NCI-H446 (cell line): Measurements from ENCODE around the gene TPRA1.

Experiments used
- DNase-seq, 2 experiments: peaks; one replicate each; lab custom pipeline; 2025; lab: John Stamatoyannopoulos, UW

The TPRA1 gene

DNA sequence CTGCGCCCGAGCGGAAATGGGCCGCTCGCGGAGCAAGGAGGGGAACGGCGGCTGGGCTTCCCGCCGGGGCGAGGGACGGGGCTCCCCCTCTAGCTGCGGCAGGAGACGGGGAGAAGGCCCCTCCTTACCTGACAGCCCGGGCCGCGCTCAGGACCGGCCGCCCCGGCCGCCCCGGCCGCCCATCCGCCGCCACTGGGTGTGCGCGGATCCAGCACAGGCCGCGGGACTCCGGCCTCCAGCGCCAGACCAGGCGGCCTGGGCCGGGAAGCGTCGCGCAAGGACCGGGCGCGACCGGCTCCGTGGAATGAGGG is 296 bp downstream of the TPRA1 start:
- DNase-seq, result no peak

DNA sequence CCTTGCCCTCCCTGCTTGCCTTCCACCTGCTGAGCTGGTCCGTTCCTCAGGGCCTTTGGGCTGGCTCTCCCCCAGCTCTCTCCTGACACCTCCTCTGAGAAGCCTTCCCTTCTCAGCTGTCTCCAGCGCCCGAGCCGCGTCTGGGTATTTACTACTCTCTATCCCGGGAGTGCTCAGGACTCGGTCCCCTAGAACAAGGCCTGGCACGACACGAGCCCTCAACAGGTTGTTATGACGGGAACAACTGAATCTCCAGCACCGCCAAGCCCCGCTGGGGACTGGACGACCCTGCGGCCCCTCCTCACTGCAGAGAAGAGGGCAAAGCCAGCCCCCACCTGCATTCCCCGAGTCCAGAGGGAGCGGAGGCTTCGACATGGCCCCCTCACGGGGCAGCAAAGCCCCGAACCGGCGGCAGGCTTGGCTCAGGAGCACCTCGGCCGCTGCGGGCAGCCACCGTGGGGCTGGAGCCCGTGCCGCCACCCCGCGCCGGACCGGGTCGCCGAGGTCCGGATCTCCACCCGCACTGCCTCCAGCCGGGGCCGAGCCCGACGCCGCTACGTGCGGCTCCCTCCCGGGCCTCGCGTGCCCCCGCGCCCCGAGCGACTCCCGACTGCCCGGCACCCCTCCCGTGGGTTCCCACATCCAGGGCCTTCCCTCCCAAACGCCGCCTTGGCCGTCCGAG is 792 bp downstream of the TPRA1 start:
- no peak for DNase-seq

DNA sequence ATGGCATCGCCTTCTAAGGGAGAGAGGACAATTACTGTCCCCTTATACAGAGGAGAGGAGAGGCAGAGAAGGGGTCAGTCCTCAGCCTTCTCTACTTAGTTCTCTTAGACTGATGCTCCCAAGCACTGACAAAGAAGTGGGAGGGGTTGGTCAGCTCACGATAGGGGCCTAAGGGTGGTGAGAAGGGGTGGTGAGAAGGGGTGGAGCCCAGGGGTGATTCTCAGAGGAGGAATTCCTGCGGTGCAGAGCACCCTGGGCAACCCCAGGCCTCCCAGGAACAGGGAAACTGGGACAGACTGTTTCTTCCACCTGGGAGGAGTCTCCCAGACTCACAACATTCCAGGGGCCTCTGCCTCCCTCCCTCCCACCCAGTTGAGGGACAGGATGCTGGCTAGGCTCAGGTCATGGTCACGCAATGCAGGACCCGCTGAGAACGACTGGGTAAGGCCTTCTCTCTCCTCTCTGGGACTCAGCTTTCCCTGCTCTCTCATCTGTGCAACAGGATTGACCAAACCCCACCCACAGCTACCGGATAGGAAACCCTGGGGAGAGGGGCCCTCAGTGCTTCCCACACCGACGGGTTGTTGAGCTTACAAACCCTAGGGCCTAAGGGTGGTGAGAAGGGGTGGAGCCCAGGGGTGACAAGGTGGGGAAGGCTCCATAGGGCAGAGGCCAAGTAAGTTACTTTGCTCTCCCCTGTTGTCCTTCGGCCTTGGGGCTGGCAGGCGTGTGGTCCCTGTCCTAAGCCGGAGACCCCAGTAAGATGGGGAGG is 1.5 kb downstream of the TPRA1 start:
- no peak for DNase-seq

DNA sequence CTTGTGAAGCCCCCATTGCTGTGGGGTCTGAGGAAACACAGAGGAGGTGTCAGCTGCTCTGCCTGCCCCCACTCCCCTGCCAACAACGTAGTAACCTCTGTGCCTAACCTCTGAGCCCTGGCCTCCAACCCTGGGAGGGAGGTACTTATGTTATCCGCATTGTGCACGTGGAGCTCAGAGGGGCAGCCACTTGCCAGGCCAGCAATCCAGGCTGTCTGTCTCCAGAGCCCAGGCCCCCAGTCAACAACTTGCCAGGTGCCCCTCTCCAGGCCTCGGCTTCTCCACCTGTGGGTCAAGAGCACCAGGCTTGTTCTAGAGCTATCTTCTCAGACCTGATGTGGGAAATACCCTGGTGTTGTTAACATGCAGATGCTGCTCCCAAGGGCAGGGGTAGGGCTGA is 2.7 kb downstream of the TPRA1 start:
- no peak for DNase-seq

DNA sequence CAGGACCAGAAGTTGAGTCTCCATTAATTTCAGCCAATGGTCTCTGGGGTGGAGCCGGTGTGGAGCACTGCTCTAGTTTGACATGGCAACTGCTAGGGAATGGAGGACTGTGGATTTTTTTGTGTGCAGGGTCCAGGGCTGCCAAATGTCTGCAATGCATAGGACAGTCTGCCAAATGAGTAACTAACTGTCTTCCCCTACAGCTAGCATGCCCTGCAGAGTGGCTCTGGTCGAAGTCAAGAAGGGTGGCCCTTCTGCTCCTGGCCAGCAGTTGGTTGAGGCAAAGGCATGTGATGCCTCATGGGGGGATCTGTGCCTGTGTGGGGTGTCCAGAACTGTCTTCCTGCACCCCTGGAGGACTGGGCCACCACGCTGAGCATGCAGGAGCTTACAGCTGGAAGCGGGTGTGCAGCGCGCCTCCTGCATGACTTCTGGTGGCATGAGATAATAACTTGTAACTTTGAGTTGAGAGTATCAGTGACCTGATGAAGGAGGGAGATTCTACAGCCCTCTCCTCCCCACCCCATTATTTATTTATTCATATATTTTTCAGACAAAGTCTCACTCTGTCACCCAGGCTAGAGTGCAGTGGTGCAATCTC is 4.6 kb downstream of the TPRA1 start:
- DNase-seq, result no peak

DNA sequence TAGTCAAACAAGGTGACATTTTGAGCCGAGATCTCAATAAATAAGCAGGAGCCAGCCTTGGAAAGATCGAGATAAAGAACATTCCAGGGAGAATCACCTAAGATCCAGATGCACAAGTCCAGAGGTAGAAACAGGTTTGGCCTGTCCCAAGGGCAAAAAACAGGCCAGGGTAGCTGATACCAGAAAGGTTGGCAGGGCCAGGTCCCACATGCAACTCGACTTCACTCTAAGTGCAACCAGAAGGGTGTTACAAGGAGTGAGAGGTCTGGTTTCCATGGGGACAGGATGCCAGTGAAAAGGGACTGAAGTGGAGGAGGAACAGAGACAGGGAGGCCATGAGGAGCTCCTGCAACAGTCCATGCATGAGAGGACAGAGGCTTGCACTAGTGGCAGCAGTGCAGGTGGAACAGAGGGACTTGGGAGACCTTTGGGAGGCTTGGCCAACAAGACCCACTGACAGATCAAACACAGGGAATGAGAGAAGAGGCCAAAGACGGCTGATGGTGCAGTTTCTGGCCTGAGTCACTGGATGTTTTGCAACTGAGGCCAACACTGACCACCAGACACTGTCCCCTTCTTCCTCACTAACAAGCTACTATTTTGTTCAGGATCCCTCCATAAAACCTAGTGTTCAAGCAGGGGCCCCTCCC is 5.2 kb downstream of the TPRA1 start:
- no peak for DNase-seq

DNA sequence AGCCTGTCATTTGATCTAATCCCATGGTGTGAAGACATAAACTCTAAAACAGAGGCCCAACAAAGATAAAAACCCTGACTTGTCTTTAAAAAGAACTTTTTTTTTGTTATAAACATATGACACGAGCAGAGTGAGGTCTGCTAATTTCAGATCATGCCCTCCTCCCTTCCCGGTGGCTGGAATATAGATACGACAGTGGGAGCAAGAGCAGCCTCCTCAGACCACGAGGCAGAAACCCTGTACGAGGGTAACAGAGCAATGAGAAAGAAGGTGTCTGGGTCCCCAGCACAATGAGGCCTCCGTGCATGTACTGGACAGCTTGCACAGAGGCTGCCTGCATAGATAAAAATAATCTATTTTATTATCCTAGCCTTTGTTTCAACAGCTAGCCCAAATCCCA is 5.8 kb downstream of the TPRA1 start:
- no peak for DNase-seq

DNA sequence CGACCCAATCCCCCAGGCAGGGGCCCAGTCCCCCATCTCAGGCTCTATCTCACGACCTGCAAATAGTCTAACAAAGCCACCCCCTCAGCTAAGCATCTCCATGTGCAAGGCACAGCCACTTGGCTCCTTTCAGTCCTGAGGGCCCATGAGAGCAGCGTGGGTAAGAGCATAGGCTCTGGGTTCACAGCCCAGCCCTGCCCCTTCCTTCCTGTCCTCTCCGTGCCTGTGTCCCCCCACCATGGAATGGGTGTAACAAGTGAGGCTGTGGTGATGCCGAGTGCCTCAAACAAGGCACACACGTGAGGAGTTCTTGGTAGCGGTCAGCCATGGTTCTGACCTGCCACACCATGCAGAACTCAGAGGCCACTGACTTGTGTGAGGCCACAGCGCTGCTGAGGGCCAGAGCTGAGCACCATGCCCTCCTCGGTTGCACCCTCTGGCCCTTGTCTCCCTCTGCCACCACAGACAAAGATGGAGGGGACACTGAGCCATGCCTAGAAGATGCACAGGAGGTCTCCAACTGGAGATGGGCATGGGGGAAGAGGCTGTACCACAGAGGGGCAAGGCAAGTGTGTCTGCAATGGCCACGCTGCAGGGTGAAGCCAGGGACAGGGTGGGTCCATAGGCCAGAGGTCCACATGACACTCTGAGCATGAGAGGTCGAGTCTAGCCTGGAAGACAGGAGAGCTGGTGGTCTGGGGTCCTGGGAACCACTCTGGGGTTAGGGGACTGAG is 10.0 kb downstream of the TPRA1 start:
- no peak for DNase-seq

DNA sequence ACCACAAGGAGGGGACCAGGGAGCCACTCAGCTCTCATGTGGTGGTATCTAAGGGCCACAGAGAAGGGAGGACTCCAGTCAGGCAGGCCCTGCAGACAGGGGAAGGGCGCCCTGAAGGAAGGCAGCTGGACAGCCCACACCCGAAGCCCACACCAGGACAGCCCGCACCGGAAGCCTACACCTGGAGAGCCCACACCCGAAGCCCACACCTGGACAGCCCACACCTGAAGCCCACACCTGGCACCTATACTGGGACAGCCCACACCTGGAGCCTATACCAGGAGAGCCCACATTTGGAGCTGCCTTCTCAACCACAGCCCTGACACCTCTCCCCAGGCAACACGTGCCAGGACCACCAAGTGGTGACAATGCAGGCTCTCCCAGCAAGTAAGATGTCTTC is 11.7 kb downstream of the TPRA1 start:
- no peak for DNase-seq

DNA sequence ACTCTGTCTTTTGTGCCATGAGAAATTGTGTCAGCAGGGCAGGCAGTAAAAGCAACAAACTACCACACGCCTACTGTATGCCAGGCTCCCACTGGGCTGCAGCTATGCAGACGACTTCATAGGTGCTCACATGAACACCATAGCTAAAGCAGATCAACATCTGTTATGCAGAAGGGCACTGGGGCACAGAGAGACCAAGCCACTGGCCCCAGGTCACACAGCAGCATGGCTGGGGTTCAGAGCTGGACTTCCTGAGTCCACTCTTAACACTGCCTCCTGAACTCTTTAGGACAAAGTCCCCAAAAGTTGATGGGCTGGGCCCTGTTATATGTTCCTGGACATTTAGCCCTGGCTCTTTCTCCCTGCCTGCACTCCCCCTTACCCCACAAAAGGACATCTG is 12.4 kb downstream of the TPRA1 start:
- DNase-seq, result no peak

DNA sequence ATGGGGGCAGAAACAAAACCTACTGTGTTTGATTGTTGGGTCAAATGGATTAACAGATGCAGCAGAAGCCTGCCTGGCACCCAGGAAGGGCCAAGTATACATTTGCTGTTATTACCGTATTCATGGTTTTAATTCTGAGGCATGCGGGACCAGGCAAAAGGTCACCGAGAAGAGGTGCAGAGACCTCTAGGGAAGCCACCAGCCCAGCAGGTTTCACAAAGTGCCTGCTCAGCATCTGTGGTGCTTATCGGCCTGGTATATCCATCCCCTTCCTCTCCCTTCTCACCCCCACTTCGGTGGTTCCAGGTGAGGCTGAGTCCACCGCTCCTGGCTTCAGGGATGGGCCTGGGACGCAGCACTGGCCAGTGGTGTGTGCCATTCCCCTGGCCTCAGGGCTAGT is 13.1 kb downstream of the TPRA1 start:
- DNase-seq, result no peak

DNA sequence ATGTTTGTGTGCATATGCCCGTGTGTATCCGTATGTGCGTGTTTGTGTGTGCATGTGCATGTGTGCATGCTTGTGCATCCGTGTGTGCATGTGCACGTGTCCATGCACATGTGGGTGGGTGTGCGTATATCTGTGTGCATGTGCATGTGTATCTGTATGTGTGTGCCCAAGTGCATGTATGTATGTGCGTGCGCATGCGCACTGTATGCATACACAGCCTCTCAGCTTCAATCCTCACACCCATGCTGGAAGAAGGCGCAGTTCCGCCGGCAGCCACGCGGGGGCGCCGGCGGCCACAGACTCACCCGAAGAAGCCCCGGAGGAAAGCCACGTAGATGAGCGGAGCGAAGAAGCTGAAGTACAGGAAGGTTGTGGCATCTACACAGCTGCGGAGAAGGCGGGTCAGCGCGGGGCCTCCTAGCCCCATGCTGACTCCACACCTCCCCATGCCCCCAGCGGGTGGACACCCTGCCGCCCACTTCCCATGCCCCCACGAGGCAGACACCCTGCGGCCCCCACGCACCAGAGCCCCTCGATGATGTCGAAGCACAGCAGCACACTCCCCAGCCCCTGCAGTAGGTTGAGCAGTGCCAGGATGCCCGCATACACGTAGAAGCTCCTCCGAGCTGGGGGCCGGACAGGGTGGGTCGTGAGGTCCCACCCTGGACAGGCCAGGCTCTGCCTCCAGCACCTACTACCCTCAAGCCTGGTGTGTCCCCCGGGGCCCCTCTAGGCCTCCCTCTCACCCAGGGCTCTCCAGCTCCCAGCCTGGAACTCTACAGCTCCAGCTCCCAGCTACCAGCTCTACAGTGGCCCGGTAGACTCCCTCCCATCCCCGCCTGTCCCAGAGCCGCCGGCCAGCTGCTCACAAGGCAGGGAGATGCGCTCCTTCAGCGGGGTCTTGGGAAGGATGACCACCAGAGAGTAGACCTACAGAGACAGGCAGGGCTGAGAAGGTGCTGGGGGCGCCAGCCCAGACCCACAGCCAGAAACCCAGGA is 15.4 kb downstream of the TPRA1 start:
- peak; percentile 58 to 88 for DNase-seq

DNA sequence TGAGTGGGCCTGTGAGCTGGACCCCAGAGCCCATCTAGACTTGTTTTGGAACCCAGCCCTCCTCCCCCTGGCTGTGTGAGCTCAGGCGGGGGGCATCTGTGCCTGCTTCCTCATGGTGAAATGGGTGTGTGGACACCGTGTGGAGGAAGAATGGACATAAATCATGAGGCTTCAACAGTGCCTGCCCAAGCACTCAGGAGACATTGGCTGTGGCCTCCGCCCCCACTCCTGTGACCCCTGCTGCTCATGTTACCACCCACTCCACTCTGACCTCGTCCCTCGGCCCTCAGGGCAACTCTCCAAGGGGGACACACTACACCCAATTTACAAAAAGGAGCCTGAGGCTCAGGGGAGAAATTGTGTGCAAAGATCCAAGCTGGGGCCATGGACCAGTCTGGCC is 16.6 kb downstream of the TPRA1 start:
- DNase-seq, result no peak

DNA sequence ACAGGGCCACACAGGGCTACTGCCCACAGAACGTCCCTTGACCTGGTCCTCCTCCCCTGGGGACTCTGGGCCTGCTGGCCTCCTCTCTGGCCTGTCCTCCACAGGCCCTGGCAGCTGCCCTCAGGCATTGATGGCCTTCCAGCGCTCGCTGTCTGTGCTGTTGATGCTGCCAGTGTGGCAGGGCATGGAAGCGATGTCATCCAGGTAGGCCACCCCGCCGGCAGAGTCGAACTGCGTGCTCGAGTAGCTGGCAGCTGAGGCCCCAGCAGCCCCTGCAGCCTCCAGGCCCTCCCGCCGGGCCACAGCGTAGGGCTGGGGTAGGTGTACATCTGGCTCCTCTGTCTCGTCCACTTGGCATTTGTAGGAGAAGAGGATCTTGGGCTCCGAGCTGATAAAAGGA is 17.1 kb downstream of the TPRA1 start:
- DNase-seq, result no peak

DNA sequence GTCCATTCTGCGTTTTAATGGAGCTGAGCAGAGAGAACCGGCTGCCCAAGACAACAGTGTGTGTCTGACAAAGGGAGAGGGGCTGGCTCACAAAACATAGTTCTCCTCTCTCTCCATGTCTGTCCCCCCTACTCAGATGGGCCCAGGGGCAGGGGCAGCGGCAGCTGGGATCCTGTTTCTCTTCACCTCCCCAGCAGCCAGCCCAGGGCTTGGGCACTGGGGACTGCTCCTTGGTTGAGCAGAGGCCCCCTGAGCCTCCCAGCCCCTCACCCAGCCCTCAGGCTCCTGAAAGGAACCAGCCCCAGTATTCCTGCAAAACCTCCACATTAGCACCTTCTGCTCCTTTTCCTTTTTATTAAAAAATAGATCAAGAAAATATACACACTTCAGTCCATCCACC is 17.8 kb downstream of the TPRA1 start:
- no peak for DNase-seq

DNA sequence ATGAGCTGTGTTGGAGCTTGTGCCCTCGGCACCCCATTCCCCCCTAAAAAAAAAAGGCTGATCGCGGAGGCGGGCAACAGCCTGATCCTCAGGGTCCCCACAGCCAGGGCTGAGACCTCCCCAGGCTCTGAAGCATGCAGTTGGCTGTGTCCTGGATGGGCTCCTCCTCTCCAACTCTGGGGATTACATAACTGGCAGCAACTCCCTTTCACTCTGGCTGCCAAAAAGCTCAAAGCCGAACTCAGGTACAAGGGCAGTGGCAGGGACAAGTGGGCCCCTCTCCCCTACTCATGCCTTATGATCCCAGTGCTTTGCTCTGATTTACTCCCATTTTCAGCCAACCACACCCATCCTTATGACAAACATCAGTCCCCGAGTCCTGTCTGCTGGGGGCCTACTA is 18.3 kb downstream of the TPRA1 start:
- no peak for DNase-seq

DNA sequence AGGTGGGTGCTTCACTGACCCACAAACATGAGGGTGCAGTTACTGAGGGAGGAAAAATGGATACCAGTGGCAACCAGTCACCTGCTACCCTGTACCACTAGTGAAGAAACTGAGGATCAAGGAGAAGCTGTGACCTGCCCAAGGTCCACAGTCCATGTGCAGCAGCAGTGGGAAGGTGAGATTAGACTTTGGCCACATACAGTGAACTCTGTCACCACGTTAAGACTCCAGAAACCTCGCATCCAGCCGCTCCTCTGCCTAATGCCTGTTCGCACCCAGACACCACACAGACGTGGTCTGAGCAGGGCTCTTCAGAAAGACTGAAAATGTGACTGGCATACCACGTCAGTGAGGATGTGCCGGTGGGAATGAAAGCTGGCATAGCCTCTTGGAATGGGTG is 20.0 kb downstream of the TPRA1 start:
- DNase-seq, result no peak

DNA sequence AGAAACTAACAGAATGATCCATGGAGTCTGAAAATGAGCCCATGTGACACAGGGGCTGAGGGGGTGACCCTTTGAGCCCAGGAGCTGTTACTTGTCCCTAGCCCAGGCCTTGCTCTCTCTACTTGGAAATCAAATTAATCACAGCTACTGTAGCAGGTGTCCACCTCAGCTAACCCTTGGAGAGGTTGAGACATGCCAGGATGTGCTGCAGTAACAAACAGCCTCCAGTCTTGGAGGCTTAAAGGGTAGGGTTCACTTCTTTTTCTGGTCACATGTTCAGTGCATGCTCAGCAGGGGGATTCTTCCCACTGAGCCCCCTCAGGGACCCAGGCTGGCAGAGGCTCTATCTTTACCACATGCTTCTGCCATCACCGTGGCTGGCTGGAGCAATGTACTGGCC is 21.4 kb downstream of the TPRA1 start:
- no peak for DNase-seq

DNA sequence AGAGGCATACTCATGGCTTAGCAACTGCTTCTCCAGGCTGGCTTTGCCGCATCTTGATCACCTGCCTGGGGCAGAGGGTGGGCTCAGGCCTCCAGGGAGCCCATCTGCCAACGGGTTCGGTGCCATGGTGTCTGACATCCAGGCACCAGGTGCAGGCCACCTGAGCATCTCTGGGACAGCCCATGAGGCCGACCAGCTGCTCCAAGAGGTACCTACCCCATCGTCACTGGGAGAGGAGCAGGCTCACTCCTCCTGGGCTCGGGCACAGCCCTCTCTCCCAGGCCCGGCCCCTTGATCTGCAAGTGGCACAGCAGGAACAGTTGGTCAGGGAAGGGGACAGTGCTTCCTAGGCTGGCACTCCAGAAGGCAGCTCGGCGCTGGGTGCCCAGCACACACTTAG is 21.9 kb downstream of the TPRA1 start:
- DNase-seq, result no peak

DNA sequence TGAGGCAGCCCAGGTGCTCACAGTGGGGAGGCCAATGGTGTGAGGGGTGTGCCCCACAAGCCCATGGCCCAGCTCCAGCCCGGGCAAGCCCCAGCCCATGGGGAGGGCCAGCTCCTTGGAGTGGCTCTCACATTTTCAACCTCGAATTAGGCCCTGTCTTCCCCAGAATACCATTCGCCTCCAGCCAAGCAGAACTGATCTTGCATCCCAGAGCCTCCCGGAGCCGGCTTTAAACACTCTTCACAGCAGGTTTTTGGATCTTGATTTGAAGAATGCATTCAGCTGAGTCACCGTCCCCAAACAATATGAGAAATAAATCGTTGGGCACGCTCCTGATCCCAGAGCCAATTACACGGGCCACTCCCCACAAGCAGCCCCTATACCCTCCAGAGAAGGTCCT is 23.7 kb downstream of the TPRA1 start:
- peak; percentile 27 to 86 for DNase-seq

DNA sequence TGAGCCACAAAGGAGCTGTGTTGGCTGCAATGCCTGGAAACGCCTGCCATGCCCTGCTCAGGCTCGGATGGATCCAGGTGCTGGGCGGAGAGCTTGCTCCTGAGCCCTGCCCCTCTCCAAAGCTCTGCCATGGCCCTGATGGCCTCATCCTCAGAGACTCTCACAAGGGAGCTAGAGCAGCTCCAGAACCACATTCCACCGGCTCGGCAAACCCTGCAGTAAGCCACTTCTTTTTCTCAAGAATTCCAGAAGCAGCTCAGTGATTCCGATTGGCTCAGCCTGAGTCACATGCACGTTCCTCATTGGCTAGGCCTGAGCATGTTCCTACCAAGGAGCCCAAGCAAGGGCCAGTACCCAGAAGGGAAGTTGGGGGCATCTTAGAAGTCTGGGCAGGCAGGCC is 24.8 kb downstream of the TPRA1 start:
- DNase-seq, result peak in 1 of 2 experiments; percentile 36
